Activated T-cell treated with anti-CD3 and anti-CD28 coated beads, Interleukin-2, amount 50 U/mL, for 24 hours (primary cell): ENCODE measurements around the gene PRIMA1.

Source experiments
- DNase-seq: peaks from one replicate; pipeline ENCODE4 v3.0.0-alpha.2; 2020
- H3K27ac Mint-ChIP-seq: 2 replicates; pipeline ENCODE4 v1.8.0; 2020; ENCODE audit warnings: mild to moderate bottlenecking, mixed read lengths
- H3K27me3 Mint-ChIP-seq: 2 replicates; pipeline ENCODE4 v1.8.0; 2020; ENCODE audit warnings: mixed read lengths
- H3K36me3 Mint-ChIP-seq: 2 replicates; pipeline ENCODE4 v1.8.0; 2020; ENCODE audit warnings: low read depth, mixed read lengths
- H3K4me1 Mint-ChIP-seq: 2 replicates; pipeline ENCODE4 v1.8.0; 2020; ENCODE audit warnings: low read depth, mixed read lengths
- H3K4me3 Mint-ChIP-seq: 2 replicates; pipeline ENCODE4 v1.8.0; 2020; ENCODE audit warnings: mild to moderate bottlenecking, moderate library complexity, mixed read lengths
- H3K9me3 Mint-ChIP-seq: 2 replicates; pipeline ENCODE4 v1.8.0; 2020; ENCODE audit warnings: mixed read lengths

The PRIMA1 gene

GRCh38 chr14:93686268-93686667 is 102.0 kb downstream of the PRIMA1 start:
- no peaks in the 10 kb centered on the region for H3K36me3 Mint-ChIP-seq
- no peaks in the 10 kb centered on the region for H3K4me1 Mint-ChIP-seq
- no peak for DNase-seq
- H3K4me3 Mint-ChIP-seq, result no peak overlapping the region
- H3K9me3 Mint-ChIP-seq, result no peaks in the 10 kb centered on the region
- peaks cover 50% of the 10 kb centered on the region for H3K27me3 Mint-ChIP-seq
- no peak overlapping the region for H3K27ac Mint-ChIP-seq

GRCh38 chr14:93685121-93685895 is 103.0 kb downstream of the PRIMA1 start:
- no peak overlapping the region for H3K4me3 Mint-ChIP-seq
- no peak for DNase-seq

GRCh38 chr14:93683226-93683625 is 105.1 kb downstream of the PRIMA1 start:
- no peaks in the 10 kb centered on the region for H3K4me1 Mint-ChIP-seq
- no peaks in the 10 kb centered on the region for H3K36me3 Mint-ChIP-seq
- no peak overlapping the region for H3K27ac Mint-ChIP-seq
- DNase-seq, result no peak
- H3K4me3 Mint-ChIP-seq, result no peak overlapping the region
- peaks cover 31% of the 10 kb centered on the region for H3K27me3 Mint-ChIP-seq
- no peaks in the 10 kb centered on the region for H3K9me3 Mint-ChIP-seq

More at GRCh38 chr14:93685121-93685895, 103.0 kb downstream of the PRIMA1 start:
- no peaks in the 10 kb centered on the region for H3K4me1 Mint-ChIP-seq
- peaks cover 41% of the 10 kb centered on the region for H3K27me3 Mint-ChIP-seq
- no peaks in the 10 kb centered on the region for H3K9me3 Mint-ChIP-seq
- H3K36me3 Mint-ChIP-seq, result no peaks in the 10 kb centered on the region
- H3K27ac Mint-ChIP-seq, result no peak overlapping the region

GRCh38 chr14:93682459-93682858 is 105.8 kb downstream of the PRIMA1 start:
- H3K4me3 Mint-ChIP-seq, result no peak overlapping the region
- DNase-seq, result no peak
- H3K27ac Mint-ChIP-seq, result no peak overlapping the region
- no peaks in the 10 kb centered on the region for H3K9me3 Mint-ChIP-seq
- H3K27me3 Mint-ChIP-seq, result peaks cover 26% of the 10 kb centered on the region
- no peaks in the 10 kb centered on the region for H3K36me3 Mint-ChIP-seq
- H3K4me1 Mint-ChIP-seq, result no peaks in the 10 kb centered on the region

DNA sequence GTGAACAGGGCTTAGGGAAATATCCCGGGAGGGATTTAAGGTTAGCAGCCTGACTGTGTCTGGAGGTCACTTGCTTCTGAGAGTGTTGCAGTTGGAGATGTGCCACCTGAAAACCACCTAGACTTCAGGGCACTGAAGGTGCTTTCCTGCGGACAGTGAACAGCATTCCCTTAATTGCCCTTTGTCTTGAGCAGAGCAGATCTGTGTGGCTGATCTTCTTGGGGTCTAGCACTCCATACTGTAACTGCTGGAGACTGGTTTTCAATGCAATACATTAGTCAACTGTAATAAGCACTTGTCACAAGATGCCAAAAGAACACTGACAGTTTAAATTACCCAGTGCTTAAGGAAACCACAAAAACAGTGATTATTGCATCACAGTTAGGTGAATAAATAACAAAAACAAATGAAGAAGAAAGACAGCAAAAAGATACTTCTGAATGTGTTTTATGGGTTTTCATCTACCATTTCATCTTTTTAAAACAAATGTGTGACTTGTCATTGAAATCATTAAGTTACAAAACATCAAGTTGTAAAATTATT is 111.8 kb downstream of the PRIMA1 start:
- H3K4me3 Mint-ChIP-seq, result no peak overlapping the region
- no peaks in the 10 kb centered on the region for H3K36me3 Mint-ChIP-seq
- no peak overlapping the region for H3K27ac Mint-ChIP-seq
- no peak for DNase-seq
- no peaks in the 10 kb centered on the region for H3K4me1 Mint-ChIP-seq
- H3K27me3 Mint-ChIP-seq, result peaks cover 15% of the 10 kb centered on the region
- H3K9me3 Mint-ChIP-seq, result no peaks in the 10 kb centered on the region

GRCh38 chr14:93675651-93676050 is 112.6 kb downstream of the PRIMA1 start:
- Mint-ChIP-seq H3K36me3 (no peaks in the 10 kb centered on the region), H3K4me3 (no peak overlapping the region), H3K27me3 (peaks cover 15% of the 10 kb centered on the region), H3K4me1 (no peaks in the 10 kb centered on the region), H3K27ac (no peak overlapping the region), H3K9me3 (no peaks in the 10 kb centered on the region)
- no peak for DNase-seq

DNA sequence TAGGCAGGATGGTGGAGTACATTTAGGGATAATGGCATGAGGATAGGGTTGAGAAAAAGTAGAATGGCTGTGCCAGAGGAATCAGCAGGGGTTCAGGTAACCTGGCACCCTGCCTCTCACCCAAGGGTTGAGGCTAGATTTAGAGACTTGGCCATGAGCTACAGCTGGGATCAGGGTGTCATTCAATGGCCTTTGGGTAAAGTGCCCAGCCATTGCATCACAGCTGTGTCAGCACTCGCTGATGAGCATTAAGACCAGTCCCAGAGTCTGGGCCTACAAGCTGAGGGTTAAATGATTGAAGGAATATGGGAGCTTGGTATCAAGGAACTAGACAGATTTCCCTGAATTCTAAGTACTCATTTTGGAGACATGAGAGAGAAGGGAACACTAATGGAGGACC is 113.9 kb downstream of the PRIMA1 start:
- Mint-ChIP-seq H3K36me3 (no peaks in the 10 kb centered on the region), H3K27ac (no peak overlapping the region), H3K9me3 (no peaks in the 10 kb centered on the region), H3K4me3 (no peak overlapping the region), H3K4me1 (no peaks in the 10 kb centered on the region), H3K27me3 (peaks cover 14% of the 10 kb centered on the region)
- DNase-seq, result no peak

DNA sequence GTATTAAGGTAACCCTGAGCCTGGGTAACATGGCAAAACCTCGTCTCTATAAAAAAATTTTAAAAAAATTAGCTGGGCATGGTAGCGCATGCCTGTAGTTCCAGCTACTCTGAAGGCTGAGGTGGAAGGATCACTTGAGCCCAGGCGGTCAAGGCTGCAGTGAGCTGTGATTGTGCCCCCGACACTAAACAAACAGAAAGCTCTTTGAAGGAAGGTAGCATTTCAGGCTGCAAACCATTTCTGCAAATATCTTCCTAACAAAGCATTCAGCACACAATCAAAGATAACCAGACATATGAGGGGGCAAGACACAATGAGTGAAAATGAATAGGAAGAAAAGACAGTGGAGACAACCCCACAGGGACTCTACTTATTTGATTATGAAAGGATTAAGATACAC is 118.7 kb downstream of the PRIMA1 start:
- H3K27ac Mint-ChIP-seq, result no peak overlapping the region
- peaks cover 15% of the 10 kb centered on the region for H3K9me3 Mint-ChIP-seq
- H3K4me1 Mint-ChIP-seq, result no peaks in the 10 kb centered on the region
- H3K4me3 Mint-ChIP-seq, result no peak overlapping the region
- H3K27me3 Mint-ChIP-seq, result peaks cover 19% of the 10 kb centered on the region
- no peak for DNase-seq
- H3K36me3 Mint-ChIP-seq, result no peaks in the 10 kb centered on the region
